GM18508 (cell line): Measurements from ENCODE around the gene ZPBP.

Source experiments
- ATAC-seq: cut with Tn5 transposase; IDR thresholded peaks from one replicate; pipeline ENCODE4 v1.9.1; 2021; ENCODE audit warnings: moderate number of reproducible peaks; ENCODE audit not compliant: insufficient read depth, unreplicated experiment

ZPBP gene, protein sequence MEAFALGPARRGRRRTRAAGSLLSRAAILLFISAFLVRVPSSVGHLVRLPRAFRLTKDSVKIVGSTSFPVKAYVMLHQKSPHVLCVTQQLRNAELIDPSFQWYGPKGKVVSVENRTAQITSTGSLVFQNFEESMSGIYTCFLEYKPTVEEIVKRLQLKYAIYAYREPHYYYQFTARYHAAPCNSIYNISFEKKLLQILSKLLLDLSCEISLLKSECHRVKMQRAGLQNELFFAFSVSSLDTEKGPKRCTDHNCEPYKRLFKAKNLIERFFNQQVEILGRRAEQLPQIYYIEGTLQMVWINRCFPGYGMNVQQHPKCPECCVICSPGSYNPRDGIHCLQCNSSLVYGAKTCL

GRCh38 chr7:50092579-50093491, at the start of gene ZPBP:
TSS of gene ZPBP (minus strand) at chr7:50093246. CDS start at chr7:50093194, 52 bp downstream.
- no peak for ATAC-seq

DNA sequence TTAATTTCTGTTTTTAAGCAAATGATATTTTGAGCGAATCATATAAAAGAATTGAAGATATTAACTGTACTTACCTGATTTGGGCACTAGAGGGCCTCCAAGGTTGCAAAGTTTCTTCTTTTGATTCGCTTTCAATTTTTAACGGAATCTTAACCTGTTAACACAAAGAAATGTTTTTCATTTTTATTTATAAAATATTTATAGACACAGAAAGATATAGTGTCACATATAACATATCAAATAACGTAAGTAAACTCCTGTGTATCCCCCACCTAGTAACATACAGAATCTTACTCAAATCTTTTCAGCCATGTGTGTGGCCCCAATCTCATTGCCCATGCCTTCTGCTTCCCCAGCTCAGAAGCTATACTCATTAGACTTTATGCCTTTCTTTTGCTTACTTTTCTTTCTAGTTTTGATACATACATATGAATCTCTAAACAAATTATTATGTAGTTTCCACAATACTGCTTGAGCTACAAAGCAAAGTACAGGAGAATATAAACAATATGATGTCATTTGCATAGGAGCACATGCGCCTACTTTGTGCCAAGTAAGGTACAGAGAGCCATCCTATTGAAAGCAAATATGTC, 49.5 kb upstream of the ZPBP start:
- ATAC-seq = no peak

DNA sequence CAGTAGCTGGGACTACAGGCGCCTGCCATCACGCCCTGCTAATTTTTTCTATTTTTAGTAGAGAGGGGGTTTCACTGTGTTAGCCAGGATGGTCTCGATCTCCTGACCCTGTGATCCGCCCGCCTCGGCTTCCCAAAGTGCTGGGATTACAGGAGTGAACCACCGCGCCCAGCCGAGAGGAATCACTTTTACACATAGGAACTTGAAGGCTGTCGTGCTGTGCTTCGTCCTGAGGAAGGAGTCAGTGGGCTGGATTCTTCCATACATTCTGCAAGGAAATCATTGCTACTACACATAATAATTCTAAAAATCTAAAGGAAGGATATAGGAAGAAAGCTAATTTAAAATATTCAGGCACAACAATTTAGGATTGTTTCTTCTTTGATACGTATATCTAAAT, 48.8 kb upstream of the ZPBP start:
- ATAC-seq = no peak

GRCh38 chr7:50141131-50141530, 48.1 kb upstream of the ZPBP start:
- ATAC-seq = no peak

DNA sequence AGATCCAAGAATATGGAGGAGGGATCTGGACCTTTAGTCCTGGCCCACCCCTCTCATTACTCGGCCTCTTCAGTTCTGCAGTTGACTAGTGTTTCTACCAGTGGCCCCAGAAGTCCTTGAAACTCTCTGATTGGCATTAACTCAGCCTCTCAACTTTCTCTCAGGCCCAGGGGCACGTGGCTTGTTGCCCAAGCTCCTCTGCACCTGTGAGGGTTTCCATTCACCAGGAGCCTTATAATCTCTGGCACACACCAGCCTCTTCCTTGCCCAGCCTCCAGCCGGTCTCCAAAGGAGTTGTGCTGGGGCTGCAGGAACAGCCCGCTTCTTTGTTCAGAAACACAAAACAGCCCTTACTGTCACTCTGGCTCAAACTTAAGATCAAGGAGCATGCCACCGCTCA, 47.6 kb upstream of the ZPBP start:
- no peak for ATAC-seq

GRCh38 chr7:50138101-50138500, 45.1 kb upstream of the ZPBP start:
- ATAC-seq = no peak

DNA sequence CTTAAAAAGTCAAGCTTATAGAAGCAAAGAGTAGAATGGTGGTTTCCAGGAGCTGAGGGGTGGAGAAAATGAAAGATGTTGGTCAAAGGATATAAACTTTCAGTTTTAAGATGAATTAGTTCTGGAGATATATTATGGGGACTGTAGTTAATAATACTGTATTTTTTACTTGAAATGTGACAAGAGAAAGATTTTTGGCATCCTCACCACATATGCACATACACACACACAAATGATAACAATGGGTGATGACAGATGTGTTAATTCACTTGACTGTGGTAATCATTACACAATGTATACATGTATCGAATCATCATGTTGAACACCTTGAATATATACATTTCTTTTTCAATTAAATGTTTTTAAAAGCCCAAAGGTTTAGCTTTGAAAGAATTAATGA, 32.7 kb upstream of the ZPBP start:
- ATAC-seq = peak; percentile 44

DNA sequence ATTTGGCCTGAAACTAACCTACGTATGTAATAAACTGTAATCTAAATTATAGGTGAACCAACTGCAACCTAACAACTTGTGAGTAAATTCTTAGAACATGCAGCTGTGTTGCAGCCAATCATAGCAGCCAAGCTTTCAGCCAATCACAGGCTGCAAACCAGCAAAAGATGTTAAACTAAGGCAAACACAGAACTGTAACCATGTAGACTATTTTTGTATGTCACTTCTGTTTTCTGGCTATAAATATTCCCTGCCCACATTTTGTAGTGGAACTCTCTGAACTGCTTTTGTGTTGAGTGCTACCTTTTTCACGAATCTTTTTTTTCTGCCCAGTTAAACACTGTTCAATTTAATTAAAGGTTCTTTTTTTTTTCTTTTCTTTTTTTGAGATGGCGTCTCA, 28.2 kb upstream of the ZPBP start:
- peak; percentile 70 for ATAC-seq

GRCh38 chr7:50119815-50120637, 27.0 kb upstream of the ZPBP start:
- no peak for ATAC-seq

- no peak for ATAC-seq
These were observed 19.2 kb upstream of the ZPBP start for GRCh38 chr7:50112250-50112649.

DNA sequence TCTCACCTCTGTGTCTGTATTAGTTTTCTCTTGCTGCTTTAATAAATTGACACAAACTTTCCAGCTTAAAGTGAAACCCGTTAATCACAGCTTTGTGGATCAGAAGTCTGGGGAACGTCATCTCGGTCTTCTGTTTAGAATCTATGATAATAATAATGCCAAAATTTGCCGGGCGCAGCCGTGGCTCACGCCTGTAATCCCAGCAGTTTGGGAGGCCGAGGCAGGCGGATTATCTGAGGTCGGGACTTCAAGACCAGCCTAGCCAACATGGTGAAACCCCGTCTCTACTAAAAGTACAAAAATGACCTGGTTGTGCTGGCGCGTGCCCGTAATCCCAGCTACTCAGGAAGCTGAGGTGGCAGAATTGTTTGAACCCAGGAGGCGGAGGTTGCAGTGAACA, 8.8 kb upstream of the ZPBP start:
- ATAC-seq = no peak

DNA sequence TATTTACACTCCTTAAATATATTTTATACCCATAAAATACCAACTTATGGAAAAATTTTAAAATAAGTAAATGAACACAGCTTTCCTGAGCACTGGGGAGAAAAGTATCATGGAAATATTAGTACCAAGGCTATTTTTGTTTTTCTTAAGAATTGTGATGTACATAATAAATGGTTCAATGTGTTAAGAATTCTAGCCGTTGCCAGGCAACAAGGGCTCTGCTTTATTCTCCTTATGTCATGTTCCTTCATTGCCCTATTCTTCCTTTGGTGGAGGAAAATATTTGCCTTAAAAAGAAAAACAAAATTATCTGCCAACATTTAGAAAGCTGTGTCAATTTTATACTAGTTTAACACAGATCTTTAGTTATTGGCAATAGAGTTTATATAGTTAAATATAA, 2.6 kb upstream of the ZPBP start:
- no peak for ATAC-seq

DNA sequence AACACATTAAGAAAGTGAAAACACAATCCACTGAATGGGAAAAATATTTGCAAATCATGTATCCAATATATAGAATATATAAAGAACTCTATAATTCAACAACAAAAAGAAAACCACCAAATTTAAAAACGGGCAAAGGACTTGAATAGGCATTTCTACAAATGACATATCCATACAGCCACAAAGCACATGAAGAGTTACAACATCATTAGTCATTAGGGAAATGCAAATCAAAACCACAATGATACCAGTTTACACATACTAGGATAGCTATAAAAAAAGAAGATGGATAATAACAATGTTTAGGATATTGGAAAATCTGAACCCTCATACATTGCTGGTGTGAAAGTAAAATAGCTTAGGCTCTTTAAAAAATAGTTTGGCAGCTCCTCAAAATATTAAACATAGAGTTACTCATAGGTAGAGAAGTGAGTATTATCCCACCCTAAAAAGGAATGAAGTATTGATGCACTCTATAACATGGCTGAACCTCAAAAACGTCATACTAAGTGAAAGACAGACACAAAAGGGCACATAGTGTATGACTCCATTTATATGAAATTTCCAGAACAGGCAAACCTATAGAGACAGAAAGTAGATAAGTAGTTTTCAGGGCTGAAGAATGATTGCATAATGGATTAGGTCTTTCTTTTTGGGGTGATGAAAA, 4.5 kb downstream of the ZPBP start:
- ATAC-seq = no peak

- ATAC-seq = no peak
These were observed 7.7 kb downstream of the ZPBP start for GRCh38 chr7:50085344-50085743.

GRCh38 chr7:50073093-50073492, 20.0 kb downstream of the ZPBP start:
- ATAC-seq = no peak

DNA sequence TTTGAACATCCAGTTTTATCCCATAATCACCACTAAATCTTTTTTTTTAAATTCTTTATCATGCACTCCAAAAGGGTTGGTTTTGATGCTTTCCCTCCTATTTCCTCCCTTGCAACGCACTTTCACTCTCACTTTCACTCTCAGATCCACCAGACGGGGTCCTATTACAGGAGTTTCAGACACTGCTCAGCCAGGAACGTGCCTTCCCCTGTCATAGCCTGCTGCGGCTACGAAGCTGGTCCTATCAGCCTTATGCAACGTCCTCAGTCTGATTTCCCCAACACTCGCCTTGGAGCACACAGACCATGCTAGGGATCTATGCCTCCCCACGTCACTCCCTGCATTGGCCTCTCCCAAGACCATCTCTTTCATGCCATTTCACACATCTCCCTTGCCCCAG, 23.4 kb downstream of the ZPBP start:
- ATAC-seq = peak; percentile 62

DNA sequence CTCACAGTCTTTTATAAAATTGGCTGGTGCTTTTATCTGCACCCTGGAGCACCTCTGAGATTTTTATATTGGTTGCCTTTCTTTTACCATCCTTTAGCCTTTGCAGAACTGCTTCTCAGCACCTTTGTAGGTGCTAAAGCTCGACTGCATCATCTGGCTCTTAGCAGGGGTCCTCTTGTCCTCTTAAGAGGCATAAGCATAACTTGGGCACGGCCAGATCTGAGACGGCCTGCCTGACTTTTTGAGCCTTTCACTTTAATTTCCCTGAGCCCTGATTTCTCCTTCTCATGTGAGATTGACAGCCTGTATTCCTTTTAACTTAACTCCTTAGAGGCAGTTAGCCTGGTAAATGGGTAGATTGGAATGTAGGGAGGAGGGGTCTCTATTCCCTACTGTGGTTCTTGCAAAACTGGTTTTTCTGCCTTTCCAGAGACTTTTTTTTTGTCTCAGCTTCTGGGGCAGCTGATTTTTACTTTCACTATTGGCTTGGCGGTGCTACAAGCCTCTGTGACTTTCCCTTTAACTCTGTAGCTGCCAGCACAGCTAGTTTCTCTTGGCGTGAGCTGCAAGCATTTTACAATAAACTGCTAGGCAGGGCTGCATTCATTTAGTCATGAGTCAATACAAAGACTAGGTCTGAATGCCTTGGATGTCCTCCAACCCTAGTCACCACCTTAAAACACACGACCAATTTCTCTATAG, 24.0 kb downstream of the ZPBP start:
- peak; percentile 33 for ATAC-seq

GRCh38 chr7:50068026-50068425, 25.0 kb downstream of the ZPBP start:
- no peak for ATAC-seq

- no peak for ATAC-seq
These were observed 30.1 kb downstream of the ZPBP start for GRCh38 chr7:50062951-50063350.
